Transverse colon (tissue), 4 donors: ENCODE results near the gene RFC2.

ENCODE experiments used
- EP300 ChIP-seq: sonication (generic); formaldehyde crosslinking; IDR thresholded peaks from one replicate; pipeline ENCODE4 v1.6.1; 2017; ENCODE audit warnings: antibody characterized with exemption, low read depth
- POLR2A ChIP-seq: fragments of 450-650 bp; IDR thresholded peaks from one replicate; pipeline ENCODE4 v1.6.1; 2016; ENCODE audit warnings: antibody characterized with exemption, mild to moderate bottlenecking, moderate library complexity
- POLR2AphosphoS5 ChIP-seq, 3 donors: sonication (generic); formaldehyde crosslinking; IDR thresholded peaks; one replicate each; pipeline ENCODE4 v1.6.1; 2016; ENCODE audit warnings: antibody characterized with exemption in 3 of 3
- TF ChIP-seq, protein P1 (sequence below), 5 experiments: fragments of 200-600 bp in 3 of 5; fragments of 450-650 bp in 2 of 5; sonication (generic) in 3 of 5; IDR thresholded peaks; 1 replicate in 2 of 5; 2 replicates in 3 of 5; pipeline ENCODE4 v1.5.1; 2016 to 2017; ENCODE audit warnings: antibody characterized with exemption in 5 of 5, inconsistent platforms in 3 of 5, mild to moderate bottlenecking in 2 of 5, moderate library complexity in 1 of 5

DNA sequence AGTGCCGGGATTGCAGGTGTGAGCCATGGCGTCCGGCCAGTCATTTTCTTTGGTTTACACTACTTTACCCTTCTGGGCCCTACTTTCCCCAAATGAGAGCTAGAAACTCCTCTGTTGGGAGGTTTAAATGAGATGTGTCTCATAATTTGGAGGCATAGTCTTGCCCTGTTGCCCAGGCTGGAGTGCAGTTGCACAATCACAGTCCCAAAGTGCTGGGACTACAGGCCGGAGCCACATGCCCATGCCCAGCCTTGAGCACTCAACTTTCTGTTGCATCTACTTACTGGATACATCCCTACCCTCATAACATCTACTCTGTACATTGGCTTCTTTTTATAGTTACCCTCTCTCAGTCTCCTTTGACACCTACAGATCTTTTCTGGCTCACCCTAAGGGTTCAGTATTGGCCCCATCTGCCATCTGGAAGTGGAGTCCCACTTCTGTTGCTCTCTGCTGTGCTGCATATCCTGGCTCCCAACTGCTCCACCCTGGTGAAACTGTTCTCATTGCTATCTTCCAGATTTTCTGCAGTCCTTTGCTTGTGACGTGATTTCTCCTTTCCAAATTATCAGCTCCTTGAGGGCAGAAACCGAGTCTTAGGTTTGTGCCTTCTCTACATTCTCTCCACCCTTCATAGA is 71.6 kb downstream of the RFC2 start:
- TF ChIP-seq, protein P1, sequence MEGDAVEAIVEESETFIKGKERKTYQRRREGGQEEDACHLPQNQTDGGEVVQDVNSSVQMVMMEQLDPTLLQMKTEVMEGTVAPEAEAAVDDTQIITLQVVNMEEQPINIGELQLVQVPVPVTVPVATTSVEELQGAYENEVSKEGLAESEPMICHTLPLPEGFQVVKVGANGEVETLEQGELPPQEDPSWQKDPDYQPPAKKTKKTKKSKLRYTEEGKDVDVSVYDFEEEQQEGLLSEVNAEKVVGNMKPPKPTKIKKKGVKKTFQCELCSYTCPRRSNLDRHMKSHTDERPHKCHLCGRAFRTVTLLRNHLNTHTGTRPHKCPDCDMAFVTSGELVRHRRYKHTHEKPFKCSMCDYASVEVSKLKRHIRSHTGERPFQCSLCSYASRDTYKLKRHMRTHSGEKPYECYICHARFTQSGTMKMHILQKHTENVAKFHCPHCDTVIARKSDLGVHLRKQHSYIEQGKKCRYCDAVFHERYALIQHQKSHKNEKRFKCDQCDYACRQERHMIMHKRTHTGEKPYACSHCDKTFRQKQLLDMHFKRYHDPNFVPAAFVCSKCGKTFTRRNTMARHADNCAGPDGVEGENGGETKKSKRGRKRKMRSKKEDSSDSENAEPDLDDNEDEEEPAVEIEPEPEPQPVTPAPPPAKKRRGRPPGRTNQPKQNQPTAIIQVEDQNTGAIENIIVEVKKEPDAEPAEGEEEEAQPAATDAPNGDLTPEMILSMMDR (IDR thresholded peaks at IDR 0.05): no peak
- no peak for TF ChIP-seq POLR2AphosphoS5 (IDR thresholded peaks at IDR 0.05)
- no peak for TF ChIP-seq POLR2A
- TF ChIP-seq EP300: no peak
